Right lobe of liver (tissue), 4 donors: ENCODE results near the gene SARS2.
A peak's percentile ranks its signal among the peaks of the same experiment; 100 is the strongest.

Experiments
- POLR2A ChIP-seq: fragments of 450-650 bp; IDR thresholded peaks from one replicate; pipeline ENCODE4 v1.6.1; 2017; ENCODE audit warnings: antibody characterized with exemption, mild to moderate bottlenecking
- TF ChIP-seq, protein P1 (sequence below), 4 donors: fragments of 200-600 bp in 3 of 4; fragments of 450-650 bp in 1 of 4; IDR thresholded peaks; one replicate each; pipeline versions ENCODE4 v1.5.1 to v1.8.0; 2016 to 2022; ENCODE audit warnings: antibody characterized with exemption in 4 of 4, mild to moderate bottlenecking in 2 of 4
- donor health status: DM: no; HTN: no; CAD: no.
- donor health status: DM: no; HTN: no; CAD: no.
- donor health status: DM: no; HTN: yes; CAD: no.

DNA sequence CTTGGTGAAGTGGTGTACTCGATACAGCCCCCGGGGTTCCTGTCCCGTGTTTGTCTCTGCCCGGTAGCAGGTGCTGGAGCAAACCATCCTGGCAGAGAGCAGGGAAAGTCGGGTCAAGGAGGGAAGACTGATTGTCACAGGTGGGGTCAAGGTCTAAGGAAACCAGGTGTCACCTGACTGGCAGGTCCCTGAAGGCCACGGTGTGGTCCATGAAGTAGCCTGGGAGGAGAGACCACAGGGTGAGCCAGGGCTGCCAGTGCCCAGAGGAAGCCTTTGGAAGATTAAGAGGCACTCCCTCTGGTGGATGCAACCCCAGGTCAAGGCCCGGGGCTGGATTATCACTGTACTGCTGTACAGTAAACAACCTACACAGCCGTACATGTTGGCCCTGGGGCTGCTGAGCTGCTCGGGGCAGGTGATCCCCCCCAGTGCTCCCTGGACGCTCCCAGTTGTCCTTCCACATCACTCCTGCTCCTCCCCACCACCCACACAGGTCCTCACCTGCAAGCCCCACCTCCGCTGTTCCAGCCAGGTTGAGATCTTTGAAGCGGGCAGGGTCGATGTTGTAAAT is 12.6 kb downstream of the SARS2 start:
- TF ChIP-seq, protein P1, sequence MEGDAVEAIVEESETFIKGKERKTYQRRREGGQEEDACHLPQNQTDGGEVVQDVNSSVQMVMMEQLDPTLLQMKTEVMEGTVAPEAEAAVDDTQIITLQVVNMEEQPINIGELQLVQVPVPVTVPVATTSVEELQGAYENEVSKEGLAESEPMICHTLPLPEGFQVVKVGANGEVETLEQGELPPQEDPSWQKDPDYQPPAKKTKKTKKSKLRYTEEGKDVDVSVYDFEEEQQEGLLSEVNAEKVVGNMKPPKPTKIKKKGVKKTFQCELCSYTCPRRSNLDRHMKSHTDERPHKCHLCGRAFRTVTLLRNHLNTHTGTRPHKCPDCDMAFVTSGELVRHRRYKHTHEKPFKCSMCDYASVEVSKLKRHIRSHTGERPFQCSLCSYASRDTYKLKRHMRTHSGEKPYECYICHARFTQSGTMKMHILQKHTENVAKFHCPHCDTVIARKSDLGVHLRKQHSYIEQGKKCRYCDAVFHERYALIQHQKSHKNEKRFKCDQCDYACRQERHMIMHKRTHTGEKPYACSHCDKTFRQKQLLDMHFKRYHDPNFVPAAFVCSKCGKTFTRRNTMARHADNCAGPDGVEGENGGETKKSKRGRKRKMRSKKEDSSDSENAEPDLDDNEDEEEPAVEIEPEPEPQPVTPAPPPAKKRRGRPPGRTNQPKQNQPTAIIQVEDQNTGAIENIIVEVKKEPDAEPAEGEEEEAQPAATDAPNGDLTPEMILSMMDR (IDR thresholded peaks at IDR 0.05), result peak in 3 of 4 donors; percentile 10 to 20 (median 12)
- TF ChIP-seq POLR2A, result no peak
